GM19238 (cell line): ENCODE data around the gene TTC19.
"Not testable (repeated sequence)": the region's sequence is repeated elsewhere in the genome, so short reads cannot be mapped to it uniquely, and the experiment has no call there.

Source experiments
- DNase-seq: peaks from one replicate; pipeline ENCODE4 v3.0.0; 2011; ENCODE audit warnings: low spot score; ENCODE audit not compliant: insufficient read length

Gene TTC19

GRCh38 chr17:15972497-15972951, 27.1 kb upstream of the TTC19 start:
- no peak for DNase-seq

GRCh38 chr17:15973016-15973415, 26.6 kb upstream of the TTC19 start:
- DNase-seq: no peak

GRCh38 chr17:15973834-15974233, 25.8 kb upstream of the TTC19 start:
- no peak for DNase-seq

- no peak for DNase-seq
Observed at GRCh38 chr17:15977894-15978293, 21.7 kb upstream of the TTC19 start.

- DNase-seq: no peak
Observed at GRCh38 chr17:15978606-15979005, 21.0 kb upstream of the TTC19 start.

GRCh38 chr17:15979013-15979412, 20.6 kb upstream of the TTC19 start:
- DNase-seq: not testable (repeated sequence)

GRCh38 chr17:15981208-15981607, 18.4 kb upstream of the TTC19 start:
- DNase-seq: no peak

- no peak for DNase-seq
Observed at GRCh38 chr17:15981646-15982580, 17.7 kb upstream of the TTC19 start.

GRCh38 chr17:15996322-15996721, 3.3 kb upstream of the TTC19 start:
- no peak for DNase-seq

GRCh38 chr17:15998031-15998562, 1.5 kb upstream of the TTC19 start:
- DNase-seq: no peak

GRCh38 chr17:15999974-16000827, 577 bp downstream of the TTC19 start:
- peak; percentile 42 for DNase-seq

GRCh38 chr17:16001226-16001897, 1.7 kb downstream of the TTC19 start:
- DNase-seq: no peak

- no peak for DNase-seq
Observed at GRCh38 chr17:16002708-16003260, 3.2 kb downstream of the TTC19 start.

- DNase-seq: no peak
Observed at GRCh38 chr17:16003841-16004240, 4.2 kb downstream of the TTC19 start.

GRCh38 chr17:16005636-16006035, 6.0 kb downstream of the TTC19 start:
- DNase-seq: no peak

GRCh38 chr17:16007439-16007838, 7.8 kb downstream of the TTC19 start:
- no peak for DNase-seq

- no peak for DNase-seq
Observed at GRCh38 chr17:16013943-16014407, 14.4 kb downstream of the TTC19 start.

- no peak for DNase-seq
Observed at GRCh38 chr17:16019347-16019746, 19.7 kb downstream of the TTC19 start.

- DNase-seq: no peak
Observed at GRCh38 chr17:16023881-16024280, 24.3 kb downstream of the TTC19 start.

- no peak for DNase-seq
Observed at GRCh38 chr17:16025202-16025601, 25.6 kb downstream of the TTC19 start.

GRCh38 chr17:16026895-16027294, 27.3 kb downstream of the TTC19 start:
- no peak for DNase-seq
